BE2C (cell line): ENCODE measurements around the gene SLC39A11.

ENCODE experiments used
- DNase-seq: peaks from one replicate; pipeline ENCODE4 v3.0.0-alpha.2; 2020
- H3K27me3 ChIP-seq: fragments of 250-450 bp; sonication (Bioruptor Pico); 2 replicates; pipeline ENCODE4 v1.5.1; 2020; ENCODE audit warnings: mild to moderate bottlenecking
- H3K36me3 ChIP-seq: fragments of 250-450 bp; sonication (Bioruptor Pico); 2 replicates; pipeline ENCODE4 v1.5.1; 2020; ENCODE audit warnings: mild to moderate bottlenecking
- H3K4me1 ChIP-seq: fragments of 250-450 bp; sonication (Bioruptor Pico); 2 replicates; pipeline ENCODE4 v1.5.1; 2020
- H3K4me3 ChIP-seq: 2 replicates; pipeline ENCODE4 v1.5.1; 2011; ENCODE audit warnings: low read depth, low read length
- H3K9me3 ChIP-seq: fragments of 250-450 bp; sonication (Bioruptor Pico); 2 replicates; pipeline ENCODE4 v1.5.1; 2020
- TF ChIP-seq, protein P1 (sequence below): IDR thresholded peaks from 2 replicates; pipeline ENCODE4 v1.5.1; 2012; ENCODE audit warnings: mild to moderate bottlenecking, low read depth, low read length

The SLC39A11 gene

DNA sequence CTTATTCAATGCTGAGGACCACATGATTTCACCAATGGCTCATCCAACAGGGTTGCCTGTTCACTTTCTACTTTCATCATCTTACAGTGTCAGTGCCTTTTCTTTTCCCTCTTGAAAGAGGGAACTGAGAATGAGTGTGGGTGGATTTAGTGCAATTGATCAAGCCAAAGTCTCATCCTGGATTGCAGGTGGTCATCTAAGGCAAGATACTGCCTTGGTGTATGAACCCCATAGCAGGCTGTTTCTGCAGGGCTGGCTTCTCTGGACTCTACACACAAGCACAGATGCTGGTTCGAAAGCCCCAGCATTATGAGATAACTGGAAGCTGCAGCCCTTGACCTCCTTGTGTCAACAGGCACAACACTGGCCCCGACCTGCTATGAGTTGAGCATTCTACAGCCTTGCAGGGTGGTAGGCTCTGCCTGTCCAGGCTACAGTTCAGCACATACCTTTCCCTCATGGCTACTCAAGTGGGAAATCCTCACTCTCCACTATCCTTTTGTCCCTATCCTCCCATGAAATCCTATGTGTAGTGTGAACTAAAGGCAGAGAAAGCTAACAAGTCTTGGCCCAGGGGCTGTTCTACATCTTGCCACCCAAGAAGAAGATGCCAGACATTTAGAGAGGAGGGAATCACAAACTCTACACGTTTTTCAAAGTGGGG, 358.7 kb downstream of the SLC39A11 start:
- TF ChIP-seq, protein P1, sequence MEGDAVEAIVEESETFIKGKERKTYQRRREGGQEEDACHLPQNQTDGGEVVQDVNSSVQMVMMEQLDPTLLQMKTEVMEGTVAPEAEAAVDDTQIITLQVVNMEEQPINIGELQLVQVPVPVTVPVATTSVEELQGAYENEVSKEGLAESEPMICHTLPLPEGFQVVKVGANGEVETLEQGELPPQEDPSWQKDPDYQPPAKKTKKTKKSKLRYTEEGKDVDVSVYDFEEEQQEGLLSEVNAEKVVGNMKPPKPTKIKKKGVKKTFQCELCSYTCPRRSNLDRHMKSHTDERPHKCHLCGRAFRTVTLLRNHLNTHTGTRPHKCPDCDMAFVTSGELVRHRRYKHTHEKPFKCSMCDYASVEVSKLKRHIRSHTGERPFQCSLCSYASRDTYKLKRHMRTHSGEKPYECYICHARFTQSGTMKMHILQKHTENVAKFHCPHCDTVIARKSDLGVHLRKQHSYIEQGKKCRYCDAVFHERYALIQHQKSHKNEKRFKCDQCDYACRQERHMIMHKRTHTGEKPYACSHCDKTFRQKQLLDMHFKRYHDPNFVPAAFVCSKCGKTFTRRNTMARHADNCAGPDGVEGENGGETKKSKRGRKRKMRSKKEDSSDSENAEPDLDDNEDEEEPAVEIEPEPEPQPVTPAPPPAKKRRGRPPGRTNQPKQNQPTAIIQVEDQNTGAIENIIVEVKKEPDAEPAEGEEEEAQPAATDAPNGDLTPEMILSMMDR = no peak
- Histone ChIP-seq H3K4me3 (no peak overlapping the region), H3K9me3 (no peaks in the 10 kb centered on the region), H3K36me3 (no peaks in the 10 kb centered on the region; the same call in 1 of the 2 replicates), H3K4me1 (peaks cover 4% of the 10 kb centered on the region; the same call in 1 of the 2 replicates), H3K27me3 (no peaks in the 10 kb centered on the region)
- no peak for DNase-seq

- H3K4me1 ChIP-seq = peaks cover 4% of the 10 kb centered on the region; the same call in 1 of the 2 replicates
- H3K27me3 ChIP-seq = no peaks in the 10 kb centered on the region
- H3K36me3 ChIP-seq = no peaks in the 10 kb centered on the region; the same call in 1 of the 2 replicates
- DNase-seq = no peak
- H3K9me3 ChIP-seq = no peaks in the 10 kb centered on the region
- no peak overlapping the region for H3K4me3 ChIP-seq
- TF ChIP-seq, protein P1 = no peak
Measured at GRCh38 chr17:72732893-72733618, 359.4 kb downstream of the SLC39A11 start.

- TF ChIP-seq, protein P1 = no peak
- Histone ChIP-seq H3K36me3 (no peaks in the 10 kb centered on the region; the same call in 1 of the 2 replicates), H3K4me1 (peaks cover 4% of the 10 kb centered on the region; the same call in 1 of the 2 replicates), H3K9me3 (no peaks in the 10 kb centered on the region), H3K27me3 (no peaks in the 10 kb centered on the region), H3K4me3 (no peak overlapping the region)
- no peak for DNase-seq
Measured at GRCh38 chr17:72730077-72730476, 362.4 kb downstream of the SLC39A11 start.

GRCh38 chr17:72726936-72727335, 365.6 kb downstream of the SLC39A11 start:
- Histone ChIP-seq H3K4me1 (no peaks in the 10 kb centered on the region), H3K9me3 (no peaks in the 10 kb centered on the region), H3K4me3 (no peak overlapping the region), H3K27me3 (no peaks in the 10 kb centered on the region), H3K36me3 (no peaks in the 10 kb centered on the region)
- DNase-seq = no peak
- TF ChIP-seq, protein P1 = no peak

GRCh38 chr17:72725433-72726068, 366.9 kb downstream of the SLC39A11 start:
- Histone ChIP-seq H3K4me3 (no peak overlapping the region), H3K4me1 (no peaks in the 10 kb centered on the region), H3K36me3 (no peaks in the 10 kb centered on the region), H3K27me3 (no peaks in the 10 kb centered on the region), H3K9me3 (no peaks in the 10 kb centered on the region)
- DNase-seq = peak; percentile 74
- TF ChIP-seq, protein P1 = peak; percentile 97
